GM23338 (cell line): ENCODE results near the gene APAF1. TPM values are rescaled to one million over a fixed set of nuclear protein-coding genes. Genes with fewer than 3 reads are reported as not detected.

ENCODE experiments used
- ATAC-seq: fragments of 200-7000 bp; cut with Tn5 transposase; 3 replicates; pipeline ENCODE4 v1.9.1; 2020
- DNase-seq: peaks from one replicate; pipeline ENCODE4 v3.0.0-alpha.2; 2015; ENCODE audit warnings: low spot score
- H2AFZ ChIP-seq: fragments of 200-600 bp; sonication (generic); 2 replicates; pipeline ENCODE4 v1.8.0; 2016; ENCODE audit warnings: antibody characterized with exemption, mild to moderate bottlenecking, moderate library complexity
- H3F3A ChIP-seq: fragments of 200-600 bp; sonication (generic); replicated peaks from 2 replicates; pipeline ENCODE4 v1.8.0; 2017; ENCODE audit warnings: antibody characterized with exemption, mixed run types, low read depth
- H3K27ac ChIP-seq: fragments of 200-600 bp; sonication (generic); 2 replicates; pipeline ENCODE4 v1.6.1; 2016; ENCODE audit warnings: low read depth
- H3K27me3 ChIP-seq: fragments of 200-600 bp; sonication (generic); 2 replicates; pipeline ENCODE4 v1.8.0; 2016; ENCODE audit warnings: mild to moderate bottlenecking, mixed run types, moderate library complexity; ENCODE audit not compliant: insufficient read depth
- H3K36me3 ChIP-seq: fragments of 200-600 bp; sonication (generic); 2 replicates; pipeline ENCODE4 v1.8.0; 2016; ENCODE audit warnings: mild to moderate bottlenecking; ENCODE audit not compliant: insufficient read depth
- H3K4me1 ChIP-seq: fragments of 200-600 bp; sonication (generic); 2 replicates; pipeline ENCODE4 v1.8.0; 2016; ENCODE audit warnings: mild to moderate bottlenecking, moderate library complexity; ENCODE audit not compliant: insufficient read depth
- H3K4me2 ChIP-seq: fragments of 200-600 bp; sonication (generic); 2 replicates; pipeline ENCODE4 v1.7.1; 2017; ENCODE audit warnings: mixed run types
- H3K4me3 ChIP-seq: fragments of 200-600 bp; sonication (generic); 2 replicates; pipeline ENCODE4 v1.6.1; 2016; ENCODE audit warnings: mixed run types
- H3K79me2 ChIP-seq: fragments of 200-600 bp; sonication (generic); replicated peaks from 2 replicates; pipeline ENCODE4 v1.8.0; 2017; ENCODE audit warnings: mild to moderate bottlenecking; ENCODE audit not compliant: insufficient read depth
- H3K9me2 ChIP-seq: fragments of 200-600 bp; sonication (generic); 2 replicates; pipeline ENCODE4 v1.8.0; 2017; ENCODE audit not compliant: insufficient read depth
- H4K20me1 ChIP-seq: fragments of 200-600 bp; sonication (generic); replicated peaks from 2 replicates; pipeline ENCODE4 v1.8.0; 2017; ENCODE audit warnings: mild to moderate bottlenecking; ENCODE audit not compliant: insufficient read depth
- H3K27ac Mint-ChIP-seq: 2 replicates; pipeline ENCODE4 v1.8.0; 2020; ENCODE audit warnings: inconsistent platforms, mild to moderate bottlenecking, moderate library complexity, mixed read lengths
- H3K27me3 Mint-ChIP-seq: 3 replicates; pipeline ENCODE4 v1.8.0; 2022; ENCODE audit warnings: low read depth, mild to moderate bottlenecking, moderate library complexity, mixed read lengths, inconsistent platforms; ENCODE audit not compliant: insufficient read depth, poor library complexity
- H3K36me3 Mint-ChIP-seq: 3 replicates; pipeline ENCODE4 v1.8.0; 2021; ENCODE audit warnings: low read depth, mild to moderate bottlenecking, inconsistent platforms, moderate library complexity, mixed read lengths
- H3K4me1 Mint-ChIP-seq: 3 replicates; pipeline ENCODE4 v1.8.0; 2020; ENCODE audit warnings: mild to moderate bottlenecking, inconsistent platforms, mixed read lengths
- H3K4me3 Mint-ChIP-seq: 3 replicates; pipeline ENCODE4 v1.8.0; 2021; ENCODE audit warnings: moderate library complexity, mild to moderate bottlenecking, inconsistent platforms, mixed read lengths
- H3K9me3 Mint-ChIP-seq: 3 replicates; pipeline ENCODE4 v1.8.0; 2020; ENCODE audit warnings: moderate library complexity, mild to moderate bottlenecking, inconsistent platforms, mixed read lengths
- POLR2AphosphoS5 ChIP-seq: IDR thresholded peaks from 2 replicates; pipeline ENCODE4 v1.6.1; 2016; ENCODE audit warnings: antibody characterized with exemption, low read depth
- polyA plus RNA-seq: library from polyadenylated mRNA; unstranded; fragments of >200 nt; fragmentation: Nextera tagmentation; extraction: Ambion mirVana; gene quantifications from 2 replicates; pipeline ENCODE4 v1.2.1, GENCODE V29; 2016
- total RNA-seq: library from RNA; depleted of rRNA; stranded (reverse); fragments of >200 nt; shearing (Covaris generic); gene quantifications from 2 replicates; pipeline ENCODE4 v1.2.3, GENCODE V29; 2014
- TF ChIP-seq, protein P1 (sequence below): fragments of 250-450 bp; sonication (Bioruptor Pico); IDR thresholded peaks from 2 replicates; pipeline ENCODE4 v1.5.0; 2020; ENCODE audit warnings: mild to moderate bottlenecking, moderate library complexity

The APAF1 gene
- total and polyA plus RNA-seq, 2 experiments from 2014 or later, result 12.0 to 31.2 TPM

DNA sequence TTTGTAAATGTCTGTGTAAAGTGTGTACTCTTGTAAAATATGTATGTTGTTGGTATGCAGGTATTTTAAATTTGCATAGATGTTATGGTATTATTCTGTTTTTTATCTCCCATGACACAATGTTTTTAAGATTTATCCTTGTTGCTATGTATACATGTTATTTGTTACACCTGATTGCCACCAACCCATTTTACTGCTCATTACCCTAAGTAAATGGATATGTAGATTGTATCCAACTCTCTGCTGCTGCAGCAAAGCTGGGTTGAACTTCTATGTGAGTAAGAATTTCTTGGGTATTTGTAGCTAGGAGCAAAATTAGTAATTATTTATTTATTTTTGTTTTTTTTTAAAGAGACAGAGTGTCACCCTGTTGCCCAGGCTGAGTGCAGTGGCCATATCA, 6.2 kb downstream of the APAF1 start:
- no peaks in the 10 kb centered on the region for H3K27me3 Mint-ChIP-seq
- peaks cover 7% of the 10 kb centered on the region for H3K36me3 ChIP-seq

More for the DNA sequence above, 6.2 kb downstream of the APAF1 start:
- Mint-ChIP-seq H3K9me3 (no peaks in the 10 kb centered on the region), H3K4me3 (no peak overlapping the region), H3K27ac (no peak overlapping the region), H3K4me1 (peaks cover 4% of the 10 kb centered on the region), H3K36me3 (peaks cover 13% of the 10 kb centered on the region; the same call in 1 of the 3 replicates)
- ATAC-seq, result no peak
- H3K9me2 ChIP-seq, result no peaks in the 10 kb centered on the region
- DNase-seq, result no peak
- H3F3A ChIP-seq, result no peaks in the 10 kb centered on the region
- H2AFZ ChIP-seq, result no peak overlapping the region
- no peaks in the 10 kb centered on the region for H3K4me1 ChIP-seq
- no peak overlapping the region for H3K4me3 ChIP-seq
- no peak overlapping the region for H3K27ac ChIP-seq
- no peaks in the 10 kb centered on the region for H3K27me3 ChIP-seq
- H3K4me2 ChIP-seq, result no peak overlapping the region
- no peaks in the 10 kb centered on the region for H4K20me1 ChIP-seq
- TF ChIP-seq POLR2AphosphoS5, result no peak
- TF ChIP-seq, protein P1, sequence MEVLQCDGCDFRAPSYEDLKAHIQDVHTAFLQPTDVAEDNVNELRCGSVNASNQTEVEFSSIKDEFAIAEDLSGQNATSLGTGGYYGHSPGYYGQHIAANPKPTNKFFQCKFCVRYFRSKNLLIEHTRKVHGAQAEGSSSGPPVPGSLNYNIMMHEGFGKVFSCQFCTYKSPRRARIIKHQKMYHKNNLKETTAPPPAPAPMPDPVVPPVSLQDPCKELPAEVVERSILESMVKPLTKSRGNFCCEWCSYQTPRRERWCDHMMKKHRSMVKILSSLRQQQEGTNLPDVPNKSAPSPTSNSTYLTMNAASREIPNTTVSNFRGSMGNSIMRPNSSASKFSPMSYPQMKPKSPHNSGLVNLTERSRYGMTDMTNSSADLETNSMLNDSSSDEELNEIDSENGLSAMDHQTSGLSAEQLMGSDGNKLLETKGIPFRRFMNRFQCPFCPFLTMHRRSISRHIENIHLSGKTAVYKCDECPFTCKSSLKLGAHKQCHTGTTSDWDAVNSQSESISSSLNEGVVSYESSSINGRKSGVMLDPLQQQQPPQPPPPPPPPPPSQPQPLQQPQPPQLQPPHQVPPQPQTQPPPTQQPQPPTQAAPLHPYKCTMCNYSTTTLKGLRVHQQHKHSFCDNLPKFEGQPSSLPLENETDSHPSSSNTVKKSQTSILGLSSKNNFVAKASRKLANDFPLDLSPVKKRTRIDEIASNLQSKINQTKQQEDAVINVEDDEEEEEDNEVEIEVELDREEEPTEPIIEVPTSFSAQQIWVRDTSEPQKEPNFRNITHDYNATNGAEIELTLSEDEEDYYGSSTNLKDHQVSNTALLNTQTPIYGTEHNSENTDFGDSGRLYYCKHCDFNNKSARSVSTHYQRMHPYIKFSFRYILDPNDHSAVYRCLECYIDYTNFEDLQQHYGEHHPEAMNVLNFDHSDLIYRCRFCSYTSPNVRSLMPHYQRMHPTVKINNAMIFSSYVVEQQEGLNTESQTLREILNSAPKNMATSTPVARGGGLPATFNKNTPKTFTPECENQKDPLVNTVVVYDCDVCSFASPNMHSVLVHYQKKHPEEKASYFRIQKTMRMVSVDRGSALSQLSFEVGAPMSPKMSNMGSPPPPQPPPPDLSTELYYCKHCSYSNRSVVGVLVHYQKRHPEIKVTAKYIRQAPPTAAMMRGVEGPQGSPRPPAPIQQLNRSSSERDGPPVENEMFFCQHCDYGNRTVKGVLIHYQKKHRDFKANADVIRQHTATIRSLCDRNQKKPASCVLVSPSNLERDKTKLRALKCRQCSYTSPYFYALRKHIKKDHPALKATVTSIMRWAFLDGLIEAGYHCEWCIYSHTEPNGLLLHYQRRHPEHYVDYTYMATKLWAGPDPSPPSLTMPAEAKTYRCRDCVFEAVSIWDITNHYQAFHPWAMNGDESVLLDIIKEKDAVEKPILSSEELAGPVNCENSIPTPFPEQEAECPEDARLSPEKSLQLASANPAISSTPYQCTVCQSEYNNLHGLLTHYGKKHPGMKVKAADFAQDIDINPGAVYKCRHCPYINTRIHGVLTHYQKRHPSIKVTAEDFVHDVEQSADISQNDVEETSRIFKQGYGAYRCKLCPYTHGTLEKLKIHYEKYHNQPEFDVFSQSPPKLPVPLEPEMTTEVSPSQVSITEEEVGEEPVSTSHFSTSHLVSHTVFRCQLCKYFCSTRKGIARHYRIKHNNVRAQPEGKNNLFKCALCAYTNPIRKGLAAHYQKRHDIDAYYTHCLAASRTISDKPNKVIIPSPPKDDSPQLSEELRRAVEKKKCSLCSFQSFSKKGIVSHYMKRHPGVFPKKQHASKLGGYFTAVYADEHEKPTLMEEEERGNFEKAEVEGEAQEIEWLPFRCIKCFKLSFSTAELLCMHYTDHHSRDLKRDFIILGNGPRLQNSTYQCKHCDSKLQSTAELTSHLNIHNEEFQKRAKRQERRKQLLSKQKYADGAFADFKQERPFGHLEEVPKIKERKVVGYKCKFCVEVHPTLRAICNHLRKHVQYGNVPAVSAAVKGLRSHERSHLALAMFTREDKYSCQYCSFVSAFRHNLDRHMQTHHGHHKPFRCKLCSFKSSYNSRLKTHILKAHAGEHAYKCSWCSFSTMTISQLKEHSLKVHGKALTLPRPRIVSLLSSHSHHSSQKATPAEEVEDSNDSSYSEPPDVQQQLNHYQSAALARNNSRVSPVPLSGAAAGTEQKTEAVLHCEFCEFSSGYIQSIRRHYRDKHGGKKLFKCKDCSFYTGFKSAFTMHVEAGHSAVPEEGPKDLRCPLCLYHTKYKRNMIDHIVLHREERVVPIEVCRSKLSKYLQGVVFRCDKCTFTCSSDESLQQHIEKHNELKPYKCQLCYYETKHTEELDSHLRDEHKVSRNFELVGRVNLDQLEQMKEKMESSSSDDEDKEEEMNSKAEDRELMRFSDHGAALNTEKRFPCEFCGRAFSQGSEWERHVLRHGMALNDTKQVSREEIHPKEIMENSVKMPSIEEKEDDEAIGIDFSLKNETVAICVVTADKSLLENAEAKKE (CRISPR knock-in tag), result no peak
- H3K79me2 ChIP-seq, result peaks cover 20% of the 10 kb centered on the region
